ENCODE data around the gene ZNF687. TPM values are rescaled to one million over a fixed set of nuclear protein-coding genes. Genes with fewer than 3 reads are reported as not detected.

ZNF687 gene
- total RNA-seq, 1 experiment from 2014 or later: 17.6 TPM

GRCh38 chr1:151289080-151289935, 7.2 kb downstream of the ZNF687 start:
- H3K27ac ChIP-seq: no peak overlapping the region
- no peak overlapping the region for H3K4me3 ChIP-seq
- no peaks in the 10 kb centered on the region for H3K4me1 ChIP-seq
- no peaks in the 10 kb centered on the region for H3K9me3 ChIP-seq (replicated peaks)
- no peaks in the 10 kb centered on the region for H3K27me3 ChIP-seq
- DNase-seq: no peak
- peaks cover 31% of the 10 kb centered on the region for H3K36me3 ChIP-seq

GRCh38 chr1:151289991-151290708, 8.1 kb downstream of the ZNF687 start:
- peaks cover 35% of the 10 kb centered on the region for H3K36me3 ChIP-seq
- no peaks in the 10 kb centered on the region for H3K9me3 ChIP-seq (replicated peaks)
- no peak overlapping the region for H3K27ac ChIP-seq
- no peak for DNase-seq
- H3K4me3 ChIP-seq: no peak overlapping the region
- H3K4me1 ChIP-seq: no peaks in the 10 kb centered on the region
- H3K27me3 ChIP-seq: no peaks in the 10 kb centered on the region

GRCh38 chr1:151290709-151291303, 8.7 kb downstream of the ZNF687 start:
- H3K27ac ChIP-seq: no peak overlapping the region
- H3K36me3 ChIP-seq: peaks cover 38% of the 10 kb centered on the region
- H3K4me1 ChIP-seq: no peaks in the 10 kb centered on the region
- no peaks in the 10 kb centered on the region for H3K9me3 ChIP-seq (replicated peaks)
- no peak for DNase-seq
- H3K27me3 ChIP-seq: no peaks in the 10 kb centered on the region
- H3K4me3 ChIP-seq: no peak overlapping the region

- Histone ChIP-seq H3K27ac (no peak overlapping the region), H3K4me1 (no peaks in the 10 kb centered on the region), H3K9me3 (replicated peaks) (no peaks in the 10 kb centered on the region), H3K27me3 (no peaks in the 10 kb centered on the region), H3K36me3 (peaks cover 32% of the 10 kb centered on the region), H3K4me3 (no peak overlapping the region)
- DNase-seq: no peak
Observed at GRCh38 chr1:151292207-151293030, 10.3 kb downstream of the ZNF687 start.

GRCh38 chr1:151293093-151293492, 11.0 kb downstream of the ZNF687 start:
- no peaks in the 10 kb centered on the region for H3K4me1 ChIP-seq
- no peak overlapping the region for H3K27ac ChIP-seq
- H3K27me3 ChIP-seq: no peaks in the 10 kb centered on the region
- peaks cover 34% of the 10 kb centered on the region for H3K36me3 ChIP-seq
- no peak for DNase-seq
- H3K9me3 ChIP-seq (replicated peaks): no peaks in the 10 kb centered on the region
- no peak overlapping the region for H3K4me3 ChIP-seq

- Histone ChIP-seq H3K36me3 (peaks cover 51% of the 10 kb centered on the region), H3K4me1 (no peaks in the 10 kb centered on the region), H3K9me3 (replicated peaks) (no peaks in the 10 kb centered on the region), H3K27ac (no peak overlapping the region), H3K27me3 (no peaks in the 10 kb centered on the region), H3K4me3 (no peak overlapping the region)
- no peak for DNase-seq
Observed at GRCh38 chr1:151294742-151295462, 12.8 kb downstream of the ZNF687 start.

GRCh38 chr1:151309811-151310323, 27.8 kb downstream of the ZNF687 start:
- peak overlapping the region; percentile 16; the same call in 1 of the 2 replicates for H3K4me3 ChIP-seq
- H3K27me3 ChIP-seq: no peaks in the 10 kb centered on the region
- no peaks in the 10 kb centered on the region for H3K9me3 ChIP-seq (replicated peaks)
- H3K4me1 ChIP-seq: peaks cover 57% of the 10 kb centered on the region
- peak; percentile 96 to 98 for DNase-seq
- H3K36me3 ChIP-seq: peaks cover 33% of the 10 kb centered on the region
- H3K27ac ChIP-seq: peak overlapping the region; percentile 78

- peak overlapping the region; percentile 78; the same call in 1 of the 2 replicates for H3K27ac ChIP-seq
Observed at GRCh38 chr1:151311011-151311410, 28.9 kb downstream of the ZNF687 start.

GRCh38 chr1:151311589-151312331, 29.7 kb downstream of the ZNF687 start:
- no peaks in the 10 kb centered on the region for H3K9me3 ChIP-seq (replicated peaks)
- peak; percentile 59 to 66 for DNase-seq
- peaks cover 57% of the 10 kb centered on the region for H3K4me1 ChIP-seq
- H3K36me3 ChIP-seq: peaks cover 26% of the 10 kb centered on the region
- no peak overlapping the region for H3K4me3 ChIP-seq
- no peaks in the 10 kb centered on the region for H3K27me3 ChIP-seq
- peak overlapping the region; percentile 78 for H3K27ac ChIP-seq

More at GRCh38 chr1:151311011-151311410, 28.9 kb downstream of the ZNF687 start:
- H3K36me3 ChIP-seq: peaks cover 31% of the 10 kb centered on the region
- H3K4me1 ChIP-seq: peaks cover 57% of the 10 kb centered on the region
- H3K9me3 ChIP-seq (replicated peaks): no peaks in the 10 kb centered on the region
- no peak for DNase-seq
- no peak overlapping the region for H3K4me3 ChIP-seq
- no peaks in the 10 kb centered on the region for H3K27me3 ChIP-seq

- peaks cover 57% of the 10 kb centered on the region for H3K4me1 ChIP-seq
- H3K27ac ChIP-seq: peak overlapping the region; percentile 78
- H3K27me3 ChIP-seq: no peaks in the 10 kb centered on the region
- H3K4me3 ChIP-seq: no peak overlapping the region
- no peaks in the 10 kb centered on the region for H3K9me3 ChIP-seq (replicated peaks)
- peaks cover 19% of the 10 kb centered on the region for H3K36me3 ChIP-seq
- no peak for DNase-seq
Observed at GRCh38 chr1:151312411-151312810, 30.3 kb downstream of the ZNF687 start.

- DNase-seq: no peak
- Histone ChIP-seq H3K27me3 (no peaks in the 10 kb centered on the region), H3K27ac (no peak overlapping the region), H3K9me3 (replicated peaks) (no peaks in the 10 kb centered on the region), H3K4me3 (no peak overlapping the region), H3K36me3 (peaks cover 18% of the 10 kb centered on the region), H3K4me1 (peaks cover 57% of the 10 kb centered on the region)
Observed at GRCh38 chr1:151312826-151313225, 30.7 kb downstream of the ZNF687 start.

- no peak for DNase-seq
- Histone ChIP-seq H3K27me3 (no peaks in the 10 kb centered on the region), H3K4me1 (peaks cover 52% of the 10 kb centered on the region), H3K27ac (peak overlapping the region; percentile 29; the same call in 1 of the 2 replicates), H3K36me3 (peaks cover 14% of the 10 kb centered on the region), H3K4me3 (no peak overlapping the region), H3K9me3 (replicated peaks) (no peaks in the 10 kb centered on the region)
Observed at GRCh38 chr1:151313501-151313900, 31.4 kb downstream of the ZNF687 start.

All from SJCRH30 (cell line).